Mesenchymal stem cell (in vitro differentiated cells and primary cell): Measurements from ENCODE around the gene ALB.

Source experiments
- DNase-seq: peaks from one replicate; pipeline ENCODE4 v3.0.0-alpha.2; 2013
- H2AFZ ChIP-seq: one replicate; pipeline ENCODE4 v1.6.1; 2013; ENCODE audit warnings: low read depth, mild to moderate bottlenecking, control low read depth, inconsistent platforms, low read length, moderate library complexity
- H2AK5ac ChIP-seq: 2 replicates; pipeline ENCODE4 v1.6.1; 2013; ENCODE audit warnings: low read length, moderate library complexity, mild to moderate bottlenecking, inconsistent platforms; ENCODE audit not compliant: severe bottlenecking
- H2BK120ac ChIP-seq: one replicate; pipeline ENCODE4 v1.6.1; 2013; ENCODE audit warnings: low read depth, mild to moderate bottlenecking, inconsistent platforms, low read length, moderate library complexity
- H2BK12ac ChIP-seq, 2 experiments: one replicate each; pipeline ENCODE4 v1.6.1; 2013; ENCODE audit warnings: inconsistent platforms in 2 of 2, low read length in 2 of 2, mild to moderate bottlenecking in 2 of 2, moderate library complexity in 2 of 2, control low read depth in 1 of 2
- H2BK15ac ChIP-seq: one replicate; pipeline ENCODE4 v1.6.1; 2013; ENCODE audit warnings: mild to moderate bottlenecking, low read depth, inconsistent platforms; ENCODE audit not compliant: poor library complexity, severe bottlenecking
- H2BK5ac ChIP-seq: 2 replicates; pipeline ENCODE4 v1.6.1; 2013; ENCODE audit warnings: low read depth, mild to moderate bottlenecking, low read length, control low read depth, inconsistent platforms; ENCODE audit not compliant: poor library complexity, severe bottlenecking
- H3K14ac ChIP-seq, 2 experiments: one replicate each; pipeline ENCODE4 v1.6.1; 2013; ENCODE audit warnings: inconsistent platforms in 2 of 2, low read length in 2 of 2, control low read depth in 1 of 2, mild to moderate bottlenecking in 1 of 2, moderate library complexity in 1 of 2
- H3K18ac ChIP-seq, 2 experiments: one replicate each; pipeline ENCODE4 v1.6.1; 2013; ENCODE audit warnings: inconsistent platforms in 2 of 2, low read length in 2 of 2, control low read depth in 1 of 2, low read depth in 1 of 2, mild to moderate bottlenecking in 1 of 2
- H3K23ac ChIP-seq, 2 experiments: one replicate each; pipeline ENCODE4 v1.6.1; 2013; ENCODE audit warnings: inconsistent platforms in 2 of 2, low read length in 2 of 2, mild to moderate bottlenecking in 2 of 2, moderate library complexity in 2 of 2, control low read depth in 1 of 2
- H3K27ac ChIP-seq: 2 replicates; pipeline ENCODE4 v1.5.1; 2013; ENCODE audit warnings: mild to moderate bottlenecking, moderate library complexity, low read length, control low read depth, inconsistent platforms; ENCODE audit not compliant: poor library complexity, severe bottlenecking
- H3K27me3 ChIP-seq, 2 experiments: 2 replicates each; pipeline versions ENCODE4 v1.6.1 to v1.7.0; 2013; ENCODE audit warnings: low read length in 2 of 2, mild to moderate bottlenecking in 2 of 2, moderate library complexity in 2 of 2, control low read depth in 1 of 2, inconsistent platforms in 1 of 2; ENCODE audit not compliant: control insufficient read depth in 1 of 2, insufficient read depth in 1 of 2
- H3K36me3 ChIP-seq, 2 experiments: 2 replicates each; pipeline versions ENCODE4 v1.6.1 to v1.7.0; 2013; ENCODE audit warnings: low read length in 2 of 2, control low read depth in 1 of 2, inconsistent platforms in 1 of 2, low read depth in 1 of 2, mild to moderate bottlenecking in 1 of 2; ENCODE audit not compliant: insufficient read depth in 2 of 2, control insufficient read depth in 1 of 2
- H3K4ac ChIP-seq, 2 experiments: one replicate each; pipeline ENCODE4 v1.6.1; 2013; ENCODE audit warnings: inconsistent platforms in 2 of 2, low read length in 2 of 2, mild to moderate bottlenecking in 2 of 2, moderate library complexity in 2 of 2, control low read depth in 1 of 2, low read depth in 1 of 2
- H3K4me1 ChIP-seq: 2 replicates; pipeline ENCODE4 v1.6.1; 2013; ENCODE audit warnings: low read depth, low read length, control low read depth; ENCODE audit not compliant: control insufficient read depth, insufficient read depth
- H3K4me2 ChIP-seq: 2 replicates; pipeline ENCODE4 v1.6.1; 2013; ENCODE audit warnings: low read length, mild to moderate bottlenecking, inconsistent platforms; ENCODE audit not compliant: poor library complexity, severe bottlenecking
- H3K4me3 ChIP-seq, 2 experiments: 2 replicates each; pipeline versions ENCODE4 v1.5.1 to v1.7.0; 2013; ENCODE audit warnings: low read length in 2 of 2, mild to moderate bottlenecking in 2 of 2, control low read depth in 1 of 2, low read depth in 1 of 2; ENCODE audit not compliant: insufficient read depth in 1 of 2
- H3K79me1 ChIP-seq: replicated peaks from 2 replicates; pipeline ENCODE4 v1.6.1; 2013; ENCODE audit warnings: mild to moderate bottlenecking, control low read depth, low read length, inconsistent platforms; ENCODE audit not compliant: poor library complexity, severe bottlenecking
- H3K9ac ChIP-seq: 2 replicates; pipeline ENCODE4 v1.7.0; 2013; ENCODE audit warnings: mild to moderate bottlenecking, low read length, moderate library complexity
- H3K9me3 ChIP-seq: 2 replicates; pipeline ENCODE4 v1.7.0; 2013; ENCODE audit warnings: mild to moderate bottlenecking, low read length; ENCODE audit not compliant: control insufficient read depth
- H4K8ac ChIP-seq: one replicate; pipeline ENCODE4 v1.6.1; 2013; ENCODE audit warnings: inconsistent platforms, mild to moderate bottlenecking, low read length, moderate library complexity
- H4K91ac ChIP-seq: one replicate; pipeline ENCODE4 v1.6.1; 2013; ENCODE audit warnings: mild to moderate bottlenecking, low read length, inconsistent platforms
- WGBS: methylation state at CpG from one replicate; pipeline ENCODE4 v1.1.7; 2013; ENCODE audit warnings: mixed read lengths; 5-methylcytosine and 5-hydroxymethylcytosine counted together

Gene ALB

GRCh38 chr4:73429118-73429517 is 25.0 kb downstream of the ALB start:
- Histone ChIP-seq H3K27ac (no peak overlapping the region), H4K91ac (no peak overlapping the region), H3K27me3 (peaks cover 0 to 10% of the 10 kb centered on the region in 2 experiments), H3K14ac (no peak overlapping the region), H3K9me3 (no peaks in the 10 kb centered on the region), H3K18ac (no peak overlapping the region), H2BK15ac (no peak overlapping the region), H2AK5ac (no peak overlapping the region), H3K4ac (no peak overlapping the region), H4K8ac (no peak overlapping the region), H2AFZ (no peak overlapping the region), H3K9ac (no peak overlapping the region), H3K4me3 (no peak overlapping the region), H3K79me1 (no peaks in the 10 kb centered on the region), H3K4me1 (no peaks in the 10 kb centered on the region), H2BK12ac (no peak overlapping the region), H3K4me2 (no peak overlapping the region), H3K36me3 (no peaks in the 10 kb centered on the region), H2BK120ac (no peak overlapping the region), H2BK5ac (no peak overlapping the region), H3K23ac (no peak overlapping the region)
- no peak for DNase-seq
- WGBS = 67% methylated on average over 1 of the region's 2 CpGs

- 58% methylated on average over 1 of the region's 2 CpGs for whole genome bisulfite sequencing
These were observed 25.9 kb downstream of the ALB start for GRCh38 chr4:73429826-73430587.

GRCh38 chr4:73431813-73432168 is 27.7 kb downstream of the ALB start:
- WGBS = no CpG with 5 or more reads among the region's 1 CpG
- H3K9me3 ChIP-seq = no peaks in the 10 kb centered on the region
- no peak for DNase-seq

More at GRCh38 chr4:73429826-73430587, 25.9 kb downstream of the ALB start:
- no peak for DNase-seq
- no peak overlapping the region for H3K4me2 ChIP-seq
- no peak overlapping the region for H2AK5ac ChIP-seq
- H4K91ac ChIP-seq = no peak overlapping the region
- no peak overlapping the region for H4K8ac ChIP-seq
- H3K14ac ChIP-seq = no peak overlapping the region
- H3K18ac ChIP-seq = no peak overlapping the region
- H3K36me3 ChIP-seq = no peaks in the 10 kb centered on the region
- H2BK12ac ChIP-seq = no peak overlapping the region
- no peaks in the 10 kb centered on the region for H3K4me1 ChIP-seq
- H2BK120ac ChIP-seq = no peak overlapping the region
- no peak overlapping the region for H2BK15ac ChIP-seq
- H3K4ac ChIP-seq = no peak overlapping the region
- H3K9ac ChIP-seq = no peak overlapping the region
- H3K9me3 ChIP-seq = no peaks in the 10 kb centered on the region
- H3K27me3 ChIP-seq = peaks cover 0 to 10% of the 10 kb centered on the region in 2 experiments
- H2BK5ac ChIP-seq = no peak overlapping the region
- H3K79me1 ChIP-seq = no peaks in the 10 kb centered on the region
- no peak overlapping the region for H3K27ac ChIP-seq
- H3K23ac ChIP-seq = no peak overlapping the region
- no peak overlapping the region for H3K4me3 ChIP-seq
- no peak overlapping the region for H2AFZ ChIP-seq

GRCh38 chr4:73432169-73433000 is 28.3 kb downstream of the ALB start:
- no peak overlapping the region for H4K8ac ChIP-seq
- H3K27me3 ChIP-seq = peaks cover 0 to 10% of the 10 kb centered on the region in 2 experiments
- 79% methylated on average over 4 of the region's 5 CpGs for WGBS
- H2BK5ac ChIP-seq = no peak overlapping the region
- no peak overlapping the region for H3K27ac ChIP-seq
- no peak overlapping the region for H3K4me3 ChIP-seq
- no peak overlapping the region for H2BK120ac ChIP-seq
- H4K91ac ChIP-seq = no peak overlapping the region
- H3K23ac ChIP-seq = no peak overlapping the region
- H3K14ac ChIP-seq = no peak overlapping the region
- H3K4me1 ChIP-seq = no peaks in the 10 kb centered on the region
- DNase-seq = no peak
- H3K9ac ChIP-seq = no peak overlapping the region
- H3K79me1 ChIP-seq = no peaks in the 10 kb centered on the region
- H3K4ac ChIP-seq = no peak overlapping the region
- no peak overlapping the region for H2AFZ ChIP-seq
- H2AK5ac ChIP-seq = no peak overlapping the region
- H3K4me2 ChIP-seq = no peak overlapping the region
- H3K9me3 ChIP-seq = no peaks in the 10 kb centered on the region
- no peak overlapping the region for H3K18ac ChIP-seq
- no peak overlapping the region for H2BK15ac ChIP-seq
- no peaks in the 10 kb centered on the region for H3K36me3 ChIP-seq
- H2BK12ac ChIP-seq = no peak overlapping the region

More at GRCh38 chr4:73431813-73432168, 27.7 kb downstream of the ALB start:
- no peak overlapping the region for H2BK15ac ChIP-seq
- no peaks in the 10 kb centered on the region for H3K36me3 ChIP-seq
- no peak overlapping the region for H3K14ac ChIP-seq
- H3K4me2 ChIP-seq = no peak overlapping the region
- no peak overlapping the region for H3K9ac ChIP-seq
- no peak overlapping the region for H4K8ac ChIP-seq
- peaks cover 0 to 10% of the 10 kb centered on the region in 2 experiments for H3K27me3 ChIP-seq
- no peak overlapping the region for H2AFZ ChIP-seq
- H2AK5ac ChIP-seq = no peak overlapping the region
- H2BK12ac ChIP-seq = no peak overlapping the region
- H4K91ac ChIP-seq = no peak overlapping the region
- H3K18ac ChIP-seq = no peak overlapping the region
- H3K4ac ChIP-seq = no peak overlapping the region
- no peak overlapping the region for H3K27ac ChIP-seq
- no peak overlapping the region for H3K23ac ChIP-seq
- H2BK120ac ChIP-seq = no peak overlapping the region
- H3K4me1 ChIP-seq = no peaks in the 10 kb centered on the region
- no peaks in the 10 kb centered on the region for H3K79me1 ChIP-seq
- H2BK5ac ChIP-seq = no peak overlapping the region
- H3K4me3 ChIP-seq = no peak overlapping the region
